NB4 (cell line): Measurements from ENCODE around the gene ZBTB1.

Experiments
- POLR2A ChIP-seq: IDR thresholded peaks from 2 replicates; pipeline ENCODE4 v1.6.1; 2011; ENCODE audit warnings: mild to moderate bottlenecking; ENCODE audit not compliant: insufficient read length; ENCODE audit errors: extremely low read depth
- TF ChIP-seq, protein P1 (sequence below): IDR thresholded peaks from one replicate; pipeline ENCODE4 v1.5.1; 2012; ENCODE audit warnings: low read depth, low read length

DNA sequence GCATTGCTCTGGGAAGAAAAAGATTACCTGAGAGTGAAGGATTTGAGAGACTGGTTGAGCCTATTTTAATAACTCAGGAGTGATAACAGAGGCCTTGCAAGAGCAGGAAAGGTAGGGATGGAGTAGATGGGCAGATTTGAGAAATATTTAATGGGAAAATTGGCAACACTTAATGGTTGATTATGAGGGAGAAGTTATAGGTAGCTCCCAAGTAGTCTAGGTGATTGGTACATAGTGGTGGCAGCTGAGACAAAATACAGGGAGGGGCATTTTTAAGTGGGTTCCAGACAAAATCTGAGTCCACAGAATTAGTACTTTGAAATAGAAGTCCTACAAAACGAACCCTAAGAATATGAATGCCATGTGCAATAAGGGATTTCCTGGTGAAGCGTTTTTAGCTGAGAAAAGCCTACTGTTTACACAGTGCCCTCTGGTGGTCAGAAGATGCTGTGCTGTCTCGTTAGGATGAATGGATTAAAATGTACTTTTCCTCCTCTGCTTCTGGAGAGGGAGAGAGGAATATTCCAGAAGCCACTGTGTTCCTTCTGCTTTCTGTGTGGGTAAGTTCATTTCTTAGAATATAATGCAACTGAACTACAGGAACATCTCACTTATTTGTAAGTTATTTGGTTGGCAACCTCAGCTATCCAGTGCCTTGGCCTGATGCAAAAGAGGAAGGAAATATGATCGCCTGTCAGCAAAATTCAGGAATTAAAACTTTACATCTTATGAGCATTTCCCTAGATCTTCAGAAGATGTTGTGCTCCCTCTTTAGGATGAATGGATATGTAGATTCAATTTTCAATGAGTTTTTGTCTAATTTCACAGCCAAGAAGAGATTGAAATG, 6.5 kb downstream of the ZBTB1 start:
- TF ChIP-seq, protein P1, sequence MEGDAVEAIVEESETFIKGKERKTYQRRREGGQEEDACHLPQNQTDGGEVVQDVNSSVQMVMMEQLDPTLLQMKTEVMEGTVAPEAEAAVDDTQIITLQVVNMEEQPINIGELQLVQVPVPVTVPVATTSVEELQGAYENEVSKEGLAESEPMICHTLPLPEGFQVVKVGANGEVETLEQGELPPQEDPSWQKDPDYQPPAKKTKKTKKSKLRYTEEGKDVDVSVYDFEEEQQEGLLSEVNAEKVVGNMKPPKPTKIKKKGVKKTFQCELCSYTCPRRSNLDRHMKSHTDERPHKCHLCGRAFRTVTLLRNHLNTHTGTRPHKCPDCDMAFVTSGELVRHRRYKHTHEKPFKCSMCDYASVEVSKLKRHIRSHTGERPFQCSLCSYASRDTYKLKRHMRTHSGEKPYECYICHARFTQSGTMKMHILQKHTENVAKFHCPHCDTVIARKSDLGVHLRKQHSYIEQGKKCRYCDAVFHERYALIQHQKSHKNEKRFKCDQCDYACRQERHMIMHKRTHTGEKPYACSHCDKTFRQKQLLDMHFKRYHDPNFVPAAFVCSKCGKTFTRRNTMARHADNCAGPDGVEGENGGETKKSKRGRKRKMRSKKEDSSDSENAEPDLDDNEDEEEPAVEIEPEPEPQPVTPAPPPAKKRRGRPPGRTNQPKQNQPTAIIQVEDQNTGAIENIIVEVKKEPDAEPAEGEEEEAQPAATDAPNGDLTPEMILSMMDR, result peak; percentile 83
- no peak for TF ChIP-seq POLR2A
